ENCODE measurements around the gene MRGPRG. TPM values are rescaled to one million over a fixed set of nuclear protein-coding genes. Genes with fewer than 3 reads are reported as not detected.
A peak's percentile ranks its signal among the peaks of the same experiment; 100 is the strongest.

Gene MRGPRG
- total and polyA plus RNA-seq, 4 donors = not detected

GRCh38 chr11:3196161-3197043, 22.2 kb downstream of the MRGPRG start:
- Histone ChIP-seq H3K9me3 (ENCODE audit: control insufficient read depth in 4 of 4, insufficient read depth in 3 of 4, low read length in 3 of 4) (no peaks in the 10 kb centered on the region), H3K4me3 (no peak overlapping the region), H3K4me1 (ENCODE audit: control insufficient read depth in 5 of 5, insufficient read depth in 5 of 5, low read length in 5 of 5) (no peaks in the 10 kb centered on the region), H3K9ac (ENCODE audit: insufficient read depth in 1 of 2, low read length in 2 of 2) (no peak overlapping the region), H3K27me3 (ENCODE audit: control insufficient read depth in 3 of 3, insufficient read depth in 3 of 3, low read length in 2 of 3) (peaks cover 0 to 3% (median 3%) of the 10 kb centered on the region in 3 donors), H3K27ac (ENCODE audit: low read depth in 1 of 2, low read length in 1 of 2) (no peak overlapping the region), H3K36me3 (ENCODE audit: control insufficient read depth in 4 of 4, insufficient read depth in 4 of 4, low read length in 4 of 4) (no peaks in the 10 kb centered on the region)
- ATAC-seq (ENCODE audit: insufficient read depth, low FRiP score) (no peak), DNase-seq (no peak)
- TF ChIP-seq CTCF (IDR thresholded peaks at IDR 0.05; ENCODE audit: control extremely low read depth, extremely low read depth) = no peak
- 89 to 91% methylated on average over 23 of the region's 23 CpGs for WGBS, 2 donors

GRCh38 chr11:3195251-3196160, 23.1 kb downstream of the MRGPRG start:
- ATAC-seq (ENCODE audit: insufficient read depth, low FRiP score) (no peak), DNase-seq (peak; percentile 14 to 34 (median 34))
- TF ChIP-seq CTCF (IDR thresholded peaks at IDR 0.05; ENCODE audit: control extremely low read depth, extremely low read depth) = no peak
- Histone ChIP-seq H3K4me3 (no peak overlapping the region), H3K9ac (ENCODE audit: insufficient read depth in 1 of 2, low read length in 2 of 2) (no peak overlapping the region), H3K27me3 (ENCODE audit: control insufficient read depth in 3 of 3, insufficient read depth in 3 of 3, low read length in 2 of 3) (peaks cover 0 to 3% (median 0%) of the 10 kb centered on the region in 3 donors), H3K36me3 (ENCODE audit: control insufficient read depth in 4 of 4, insufficient read depth in 4 of 4, low read length in 4 of 4) (no peaks in the 10 kb centered on the region), H3K9me3 (ENCODE audit: control insufficient read depth in 4 of 4, insufficient read depth in 3 of 4, low read length in 3 of 4) (no peaks in the 10 kb centered on the region), H3K27ac (ENCODE audit: low read depth in 1 of 2, low read length in 1 of 2) (no peak overlapping the region), H3K4me1 (ENCODE audit: control insufficient read depth in 5 of 5, insufficient read depth in 5 of 5, low read length in 5 of 5) (no peaks in the 10 kb centered on the region)
- 62 to 64% methylated on average over 22 of the region's 22 CpGs for WGBS, 2 donors

- Histone ChIP-seq H3K9me3 (ENCODE audit: control insufficient read depth in 4 of 4, insufficient read depth in 3 of 4, low read length in 3 of 4) (no peaks in the 10 kb centered on the region), H3K27me3 (ENCODE audit: control insufficient read depth in 3 of 3, insufficient read depth in 3 of 3, low read length in 2 of 3) (peaks cover 0 to 3% (median 0%) of the 10 kb centered on the region in 3 donors), H3K4me1 (ENCODE audit: control insufficient read depth in 5 of 5, insufficient read depth in 5 of 5, low read length in 5 of 5) (no peaks in the 10 kb centered on the region), H3K9ac (ENCODE audit: insufficient read depth in 1 of 2, low read length in 2 of 2) (no peak overlapping the region), H3K4me3 (no peak overlapping the region), H3K27ac (ENCODE audit: low read depth in 1 of 2, low read length in 1 of 2) (no peak overlapping the region), H3K36me3 (ENCODE audit: control insufficient read depth in 4 of 4, insufficient read depth in 4 of 4, low read length in 4 of 4) (no peaks in the 10 kb centered on the region)
- no peak for ATAC-seq (ENCODE audit: insufficient read depth, low FRiP score)
- TF ChIP-seq CTCF (IDR thresholded peaks at IDR 0.05; ENCODE audit: control extremely low read depth, extremely low read depth) = no peak
- 61 to 62% methylated on average over 12 of the region's 12 CpGs for WGBS, 2 donors
- no peak for DNase-seq
Observed at GRCh38 chr11:3194016-3194816, 24.4 kb downstream of the MRGPRG start.
